ENCODE data around the gene CNN1. TPM values are rescaled to one million over a fixed set of nuclear protein-coding genes. Genes with fewer than 3 reads are reported as not detected.
A peak's percentile ranks its signal among the peaks of the same experiment; 100 is the strongest.

The CNN1 gene
- total and polyA plus RNA-seq, 2 of the 4 experiments (the other 2 are of a cell fraction) = 102 to 196 TPM

DNA sequence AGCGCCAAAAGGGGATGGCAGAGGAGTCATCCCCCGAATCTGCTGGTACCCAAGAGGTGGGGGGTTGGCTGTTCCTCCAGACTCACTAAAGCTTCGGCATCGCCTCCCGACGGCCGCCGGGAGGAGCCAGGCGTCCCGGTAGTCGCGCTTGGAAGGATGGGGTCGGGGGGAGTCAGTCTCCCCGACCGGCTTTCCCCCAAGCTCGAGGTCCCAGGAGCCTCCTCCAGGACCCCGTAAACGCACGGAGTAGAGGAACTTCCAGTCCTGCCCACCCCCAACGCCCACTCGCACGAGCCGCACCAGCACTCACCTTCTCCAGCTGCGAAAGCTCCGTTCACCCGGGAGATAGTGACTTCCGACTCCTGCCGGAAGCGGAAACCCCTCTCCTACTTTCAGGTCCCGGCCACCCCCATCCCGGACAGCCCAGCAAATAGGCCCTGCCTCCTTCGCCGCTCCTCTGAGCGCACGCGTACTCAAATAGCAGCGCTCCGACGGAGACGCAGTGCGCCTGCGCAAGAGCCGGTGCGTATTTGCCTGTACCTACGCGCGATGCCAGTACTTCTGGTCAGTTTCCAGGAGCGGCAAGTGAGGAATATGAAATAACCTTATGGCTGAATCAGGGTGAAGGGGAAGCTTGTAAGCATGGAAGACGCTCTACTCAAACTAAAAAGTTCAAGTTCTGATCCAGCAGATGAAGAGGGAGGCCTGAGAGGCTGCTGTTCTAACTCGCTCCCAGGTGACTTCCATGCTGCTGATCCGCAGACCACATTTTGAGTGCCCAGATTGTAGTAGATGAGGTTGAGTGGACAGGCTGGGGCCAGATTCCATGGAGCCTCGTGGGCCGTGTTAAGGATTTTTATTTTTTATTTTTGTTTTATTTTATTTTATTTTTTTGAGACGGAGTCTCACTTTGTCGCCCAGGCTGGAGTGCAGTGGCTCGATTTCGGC lies 20.5 kb downstream of the CNN1 start, which contains the start of gene ELOF1:
TSS of gene ELOF1 (minus strand) at position 350 of the 948 bp plus-strand sequence. CDS start 4,883 bp downstream, outside the sequence.
- intact Hi-C loops (cut with micrococcal nuclease) = loop anchor here (1.0 to 2.0 kb wide), 2 partner anchors 20 to 63 kb away; partner anchors contain the start of gene CNN1
- no peak for TF ChIP-seq NFE2L2 (IDR thresholded peaks at IDR 0.05; ENCODE audit: low read depth, low read length)
- peak; percentile 63; the same call in 1 of the 2 replicates for TF ChIP-seq POLR2A (IDR thresholded peaks at IDR 0.05; ENCODE audit: low read depth, low read length)
- TF ChIP-seq SMC3 (IDR thresholded peaks at IDR 0.05; ENCODE audit: low read depth, low read length) = no peak
- no peak for TF ChIP-seq FOS (IDR thresholded peaks at IDR 0.05; ENCODE audit: low read depth, low read length)
- TF ChIP-seq RAD21 (IDR thresholded peaks at IDR 0.05; ENCODE audit: low read length) = no peak
- TF ChIP-seq RFX5 (IDR thresholded peaks at IDR 0.05; ENCODE audit: low read depth, low read length) = no peak
- TF ChIP-seq, protein P1, sequence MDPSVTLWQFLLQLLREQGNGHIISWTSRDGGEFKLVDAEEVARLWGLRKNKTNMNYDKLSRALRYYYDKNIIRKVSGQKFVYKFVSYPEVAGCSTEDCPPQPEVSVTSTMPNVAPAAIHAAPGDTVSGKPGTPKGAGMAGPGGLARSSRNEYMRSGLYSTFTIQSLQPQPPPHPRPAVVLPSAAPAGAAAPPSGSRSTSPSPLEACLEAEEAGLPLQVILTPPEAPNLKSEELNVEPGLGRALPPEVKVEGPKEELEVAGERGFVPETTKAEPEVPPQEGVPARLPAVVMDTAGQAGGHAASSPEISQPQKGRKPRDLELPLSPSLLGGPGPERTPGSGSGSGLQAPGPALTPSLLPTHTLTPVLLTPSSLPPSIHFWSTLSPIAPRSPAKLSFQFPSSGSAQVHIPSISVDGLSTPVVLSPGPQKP (IDR thresholded peaks at IDR 0.05; ENCODE audit: borderline replicate concordance, low read depth, low read length) = no peak
- 0 out of 2 replicates have a peak, but pooled peaks have one; percentile 37 for TF ChIP-seq MXI1 (IDR thresholded peaks at IDR 0.05; ENCODE audit: borderline replicate concordance, low read depth, low read length)
- TF ChIP-seq CTCF (conservative IDR thresholded peaks at IDR 0.05; ENCODE audit: low read depth, low read length) = 0 out of 2 replicates have a peak, but pooled peaks have one; percentile 15
- no peak for TF ChIP-seq USF2 (IDR thresholded peaks at IDR 0.05; ENCODE audit: low read depth, low read length)
- TF ChIP-seq RCOR1 (IDR thresholded peaks at IDR 0.05; ENCODE audit: insufficient replicate concordance, low read length) = no peak
- TF ChIP-seq CEBPB (IDR thresholded peaks at IDR 0.05; ENCODE audit: low read depth, low read length) = no peak

More for the DNA sequence above, 20.5 kb downstream of the CNN1 start, which contains the start of gene ELOF1:
- Histone ChIP-seq H2AK9ac (replicated peaks; ENCODE audit: low read depth, low read length, poor library complexity) (peak within 1 kb of the TSS; percentile 92), H3K4me2 (ENCODE audit: low read depth, low read length) (peak within 1 kb of the TSS; percentile 83), H2BK5ac (ENCODE audit: low read depth, low read length, poor library complexity, severe bottlenecking) (peak within 1 kb of the TSS; percentile 56), H3K9me3 (ENCODE audit: control insufficient read depth, insufficient read depth, low read length) (no peaks in the 10 kb centered on the region), H3K23ac (ENCODE audit: low read depth, low read length) (peak within 1 kb of the TSS; percentile 88; the same call in 1 of the 2 replicates), H2AK5ac (ENCODE audit: low read depth, low read length) (peak within 1 kb of the TSS; percentile 87), H3K56ac (ENCODE audit: extremely low read depth, insufficient read depth, low read length) (peak within 1 kb of the TSS; percentile 73), H4K5ac (ENCODE audit: low read depth, low read length) (peak within 1 kb of the TSS; percentile 32), H2AFZ (replicated peaks; ENCODE audit: low read length, poor library complexity) (peak within 1 kb of the TSS; percentile 96), H3K18ac (ENCODE audit: low read depth, low read length) (peak within 1 kb of the TSS; percentile 4; the same call in 1 of the 2 replicates), H3K27me3 (ENCODE audit: control insufficient read depth, insufficient read depth, low read length) (no peaks in the 10 kb centered on the region), H2BK15ac (ENCODE audit: low read depth, low read length) (no peak within 1 kb of the TSS; the same call in 2 of the 3 replicates), H3K4me3 (ENCODE audit: insufficient read depth, low read depth, low read length) (peak within 1 kb of the TSS; percentile 73), H3K4ac (ENCODE audit: low read depth, low read length) (peak within 1 kb of the TSS; percentile 57), H4K91ac (ENCODE audit: insufficient read depth, low read depth, low read length) (peak within 1 kb of the TSS; percentile 45), H3K36me3 (ENCODE audit: control insufficient read depth, insufficient read depth, low read length) (peaks cover 12% of the 10 kb centered on the region), H3K4me1 (ENCODE audit: control insufficient read depth, insufficient read depth, low read length) (no peaks in the 10 kb centered on the region), H3K27ac (ENCODE audit: insufficient read depth, low read length) (peak within 1 kb of the TSS; percentile 49), H4K20me1 (ENCODE audit: insufficient read depth, low read length) (peaks cover 32% of the 10 kb centered on the region), H3K14ac (replicated peaks; ENCODE audit: low read depth, low read length) (peak within 1 kb of the TSS; percentile 93), H4K8ac (ENCODE audit: low read depth in 2 of 2, low read length in 2 of 2) (peak within 1 kb of the TSS; percentile 71 to 97), H3K79me1 (ENCODE audit: low read depth in 1 of 2, low read length in 2 of 2) (peaks cover 8 to 51% of the 10 kb centered on the region in 2 experiments), H2BK20ac (ENCODE audit: low read depth, low read length) (no peak within 1 kb of the TSS), H3K9ac (ENCODE audit: low read depth, low read length) (peak within 1 kb of the TSS; percentile 77), H2BK120ac (ENCODE audit: low read depth, low read length) (peak within 1 kb of the TSS; percentile 15; the same call in 1 of the 2 replicates), H3K9me1 (ENCODE audit: insufficient read depth, low read length) (peaks cover 8% of the 10 kb centered on the region; the same call in 1 of the 2 replicates)
- DNase-seq (peak; percentile 98), ATAC-seq (ENCODE audit: low read depth) (peak; percentile 97)
- WGBS, 2 experiments (ENCODE audit: extremely low coverage in 2 of 2, insufficient read length in 1 of 2) = 0% methylated on average over 10 of the region's 57 CpGs; no CpG with 5 or more reads in 1 of the 2 experiments
- ChIA-PET POLR2A (ENCODE audit: unreplicated experiment) (interaction anchor here (0.6 kb wide), 2 partner anchors 74 to 135 kb away, joined by 3 read pairs; no protein-coding TSS in a partner anchor), CTCF (interaction anchor here (0.6 to 1.3 kb wide), 6 partner anchors 24 to 221 kb away, joined by 3 to 6 read pairs (median 3); no protein-coding TSS in a partner anchor)
- dilution Hi-C loops (cut with HindIII; ENCODE audit: low sequenced_read_pairs, unreplicated experiment) = no loop called here
- BruUV-seq (replicated peaks) = TSS peak; percentile 65
- in situ Hi-C loops (cut with MboI; ENCODE audit: low sequenced_read_pairs) = no loop called here

Data from IMR-90 (cell line).